T-helper 2 cell treated with Interferon-gamma antibody and Interleukin-4, amounts not matched to agents 100 ng/mL and 5 ng/mL, for 36 hours (primary cell): ENCODE results near the gene SPIN2B. TPM values are rescaled to one million over a fixed set of nuclear protein-coding genes. Genes with fewer than 3 reads are reported as not detected.

Experiments
- intact Hi-C: fragments of 100-400 bp; cut with micrococcal nuclease; formaldehyde crosslinking; loops from one replicate; pipeline ENCODE4 v1.15.1; 2023
- total RNA-seq: library from RNA; stranded (reverse); gene quantifications from 2 replicates; pipeline ENCODE4 v1.2.3, GENCODE V29; 2022

SPIN2B gene
- total RNA-seq, 1 donor from 2014 or later = 12.7 TPM

- intact Hi-C loops = no loop called here
Observed at GRCh38 chrX:57074458-57074857, 46.9 kb downstream of the SPIN2B start.

DNA sequence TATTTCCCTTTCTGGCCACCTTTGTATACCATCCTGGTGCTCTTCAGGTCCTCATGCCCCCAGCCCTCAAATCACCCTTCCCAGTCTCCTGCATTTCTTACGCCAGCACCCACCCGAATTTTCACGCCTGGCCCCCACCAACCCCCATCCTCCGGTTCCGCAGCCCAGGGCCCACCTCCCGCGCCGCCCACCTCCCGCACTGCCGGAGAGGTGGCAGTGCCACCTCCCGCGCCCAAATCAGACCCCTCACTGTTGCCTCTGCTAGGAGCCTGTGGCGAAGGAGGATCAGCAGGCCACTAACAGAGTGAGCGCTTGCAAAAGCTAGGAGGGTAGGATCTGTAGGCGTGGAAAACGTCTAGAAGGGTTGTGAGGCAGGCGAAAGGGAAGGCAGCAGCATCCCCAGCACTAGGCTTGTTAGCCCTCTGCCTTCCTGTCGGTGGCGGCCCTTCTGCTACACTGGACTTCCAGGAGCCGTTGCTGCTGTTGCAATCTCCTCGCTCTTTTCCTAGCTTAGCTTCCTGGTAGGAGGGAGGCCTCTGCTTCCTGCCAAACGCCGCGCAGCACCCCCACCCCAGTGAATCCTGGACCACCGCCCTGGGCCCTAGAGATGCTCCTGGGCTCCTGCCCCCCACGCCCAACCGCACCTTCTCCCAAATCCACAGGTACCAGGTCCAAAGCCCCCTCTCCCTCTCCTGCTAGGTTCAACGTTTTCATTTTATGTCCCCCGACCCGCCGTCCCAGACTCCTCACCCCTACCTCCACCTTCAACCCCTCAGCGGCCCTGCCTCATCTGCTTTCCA is 51.0 kb downstream of the SPIN2B start:
- intact Hi-C loops = no loop called here

Other genes with a start within 250 kb of the SPIN2B start
- 12.5 TPM in 2 replicates for gene SPIN3, start 126.0 kb downstream of the SPIN2B start, total RNA-seq
- gene SPIN2A, start 15.8 kb upstream of the SPIN2B start, total RNA-seq = 0.70 and 1.1 TPM in 2 replicates
- gene FAAH2, start 165.2 kb upstream of the SPIN2B start, total RNA-seq = 4.2 and 4.9 TPM in 2 replicates